ENCODE data around the gene GDPD4.

- TF ChIP-seq POLR2A (IDR thresholded peaks at IDR 0.05) = no peak
- no peak for TF ChIP-seq POLR2AphosphoS5 (IDR thresholded peaks at IDR 0.05)
- TF ChIP-seq, protein P1, sequence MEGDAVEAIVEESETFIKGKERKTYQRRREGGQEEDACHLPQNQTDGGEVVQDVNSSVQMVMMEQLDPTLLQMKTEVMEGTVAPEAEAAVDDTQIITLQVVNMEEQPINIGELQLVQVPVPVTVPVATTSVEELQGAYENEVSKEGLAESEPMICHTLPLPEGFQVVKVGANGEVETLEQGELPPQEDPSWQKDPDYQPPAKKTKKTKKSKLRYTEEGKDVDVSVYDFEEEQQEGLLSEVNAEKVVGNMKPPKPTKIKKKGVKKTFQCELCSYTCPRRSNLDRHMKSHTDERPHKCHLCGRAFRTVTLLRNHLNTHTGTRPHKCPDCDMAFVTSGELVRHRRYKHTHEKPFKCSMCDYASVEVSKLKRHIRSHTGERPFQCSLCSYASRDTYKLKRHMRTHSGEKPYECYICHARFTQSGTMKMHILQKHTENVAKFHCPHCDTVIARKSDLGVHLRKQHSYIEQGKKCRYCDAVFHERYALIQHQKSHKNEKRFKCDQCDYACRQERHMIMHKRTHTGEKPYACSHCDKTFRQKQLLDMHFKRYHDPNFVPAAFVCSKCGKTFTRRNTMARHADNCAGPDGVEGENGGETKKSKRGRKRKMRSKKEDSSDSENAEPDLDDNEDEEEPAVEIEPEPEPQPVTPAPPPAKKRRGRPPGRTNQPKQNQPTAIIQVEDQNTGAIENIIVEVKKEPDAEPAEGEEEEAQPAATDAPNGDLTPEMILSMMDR (IDR thresholded peaks at IDR 0.05) = no peak
Measured at GRCh38 chr11:77179048-77179447, 122.4 kb downstream of the GDPD4 start.

All from sigmoid colon (tissue), 4 donors.